ENCODE measurements around the gene HPS1.
A peak's percentile ranks its signal among the peaks of the same experiment; 100 is the strongest.

Gene HPS1

GRCh38 chr10:98410759-98411158 lies 36.0 kb downstream of the HPS1 start:
- no peak for DNase-seq

- DNase-seq: no peak
These were observed 36.5 kb downstream of the HPS1 start for GRCh38 chr10:98410135-98410743.

GRCh38 chr10:98408799-98409198 lies 37.9 kb downstream of the HPS1 start:
- DNase-seq: peak; percentile 22

GRCh38 chr10:98407744-98408241 lies 38.9 kb downstream of the HPS1 start:
- no peak for DNase-seq

GRCh38 chr10:98407017-98407743 lies 39.6 kb downstream of the HPS1 start:
- no peak for DNase-seq

- DNase-seq: no peak
These were observed 41.3 kb downstream of the HPS1 start for GRCh38 chr10:98405422-98405821.

GRCh38 chr10:98404571-98405359 lies 42.0 kb downstream of the HPS1 start:
- peak; percentile 76 for DNase-seq

GRCh38 chr10:98403812-98404504 lies 42.8 kb downstream of the HPS1 start:
- peak; percentile 51 for DNase-seq

GRCh38 chr10:98402931-98403718 lies 43.6 kb downstream of the HPS1 start:
- no peak for DNase-seq

GRCh38 chr10:98402478-98402877 lies 44.3 kb downstream of the HPS1 start:
- DNase-seq: no peak

- peak; percentile 48 for DNase-seq
These were observed 46.3 kb downstream of the HPS1 start for GRCh38 chr10:98400482-98400881.

GRCh38 chr10:98399784-98400183 lies 47.0 kb downstream of the HPS1 start:
- no peak for DNase-seq

GRCh38 chr10:98397089-98397600 lies 49.6 kb downstream of the HPS1 start:
- no peak for DNase-seq

- DNase-seq: no peak
These were observed 50.4 kb downstream of the HPS1 start for GRCh38 chr10:98396096-98397063.

GRCh38 chr10:98394851-98395440 lies 51.8 kb downstream of the HPS1 start:
- no peak for DNase-seq

- DNase-seq: peak; percentile 25
These were observed 55.1 kb downstream of the HPS1 start for GRCh38 chr10:98391578-98391991.

- peak; percentile 46 for DNase-seq
These were observed 55.7 kb downstream of the HPS1 start for GRCh38 chr10:98391065-98391464.

GRCh38 chr10:98390406-98390805 lies 56.3 kb downstream of the HPS1 start:
- DNase-seq: no peak

GRCh38 chr10:98389398-98389797 lies 57.3 kb downstream of the HPS1 start:
- no peak for DNase-seq

- no peak for DNase-seq
These were observed 58.6 kb downstream of the HPS1 start for GRCh38 chr10:98388101-98388655.

All from activated CD4-positive, alpha-beta T cell treated with anti-CD3 and anti-CD28 coated beads, Interleukin-2, amount 50 U/mL, for 16 hours (primary cell).